HG03469 (cell line): ENCODE data around the gene OTUD1.
A peak's percentile ranks its signal among the peaks of the same experiment; 100 is the strongest.

Source experiments
- ATAC-seq: cut with Tn5 transposase; IDR thresholded peaks from one replicate; pipeline ENCODE4 v1.9.1; 2021; ENCODE audit warnings: mild to moderate bottlenecking, moderate library complexity, moderate number of reproducible peaks; ENCODE audit not compliant: unreplicated experiment

OTUD1 gene

DNA sequence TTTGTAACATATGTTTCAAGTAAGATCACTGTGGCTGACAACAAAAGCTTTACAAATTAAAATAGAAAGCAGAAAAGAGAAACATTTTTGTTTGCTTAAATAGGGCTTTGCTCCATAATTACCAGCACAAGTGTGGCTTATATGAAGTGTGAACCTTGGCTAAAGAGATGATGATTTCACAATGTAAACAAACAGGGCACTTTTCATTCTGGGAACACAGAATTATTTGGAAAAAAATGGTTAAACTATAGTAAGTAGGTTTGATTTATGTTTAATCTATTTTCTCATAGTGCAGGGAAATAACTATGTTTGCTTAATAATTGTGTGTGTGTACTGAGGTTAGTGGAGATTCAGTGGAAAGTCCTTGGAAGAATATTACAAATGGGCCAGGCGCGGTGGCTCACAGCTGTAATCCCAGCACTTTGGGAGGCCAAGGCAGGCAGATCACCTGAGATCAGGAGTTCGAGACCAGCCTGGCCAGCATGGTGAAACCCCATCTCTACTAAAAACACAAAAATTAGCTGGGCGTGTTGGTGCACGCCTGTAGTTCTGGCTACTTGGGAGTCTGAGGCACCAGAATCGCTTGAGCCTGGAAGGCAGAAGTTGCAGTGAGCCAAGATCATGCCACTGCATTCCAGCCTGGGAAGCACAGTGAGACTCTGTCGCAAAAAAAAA is 19.1 kb upstream of the OTUD1 start:
- ATAC-seq, result no peak

DNA sequence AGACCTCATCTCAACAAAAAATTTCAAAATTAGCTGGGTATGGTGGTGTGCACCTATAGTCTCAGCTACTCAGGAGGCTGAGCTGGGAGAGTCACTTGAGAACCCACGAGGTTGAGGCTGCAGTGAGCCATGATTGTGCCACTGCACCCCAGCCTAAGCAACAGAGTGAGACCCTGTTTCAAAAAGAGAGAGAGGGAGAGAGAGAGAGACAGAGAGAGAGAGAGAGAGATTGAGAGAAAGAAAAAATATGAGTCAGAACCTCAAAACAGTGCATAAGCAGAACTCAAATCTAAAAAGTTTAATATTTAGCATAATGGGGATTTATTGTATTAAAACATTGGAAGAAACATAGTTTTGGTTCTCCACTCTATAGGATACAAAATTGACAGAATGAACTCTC is 17.5 kb upstream of the OTUD1 start:
- ATAC-seq, result no peak

DNA sequence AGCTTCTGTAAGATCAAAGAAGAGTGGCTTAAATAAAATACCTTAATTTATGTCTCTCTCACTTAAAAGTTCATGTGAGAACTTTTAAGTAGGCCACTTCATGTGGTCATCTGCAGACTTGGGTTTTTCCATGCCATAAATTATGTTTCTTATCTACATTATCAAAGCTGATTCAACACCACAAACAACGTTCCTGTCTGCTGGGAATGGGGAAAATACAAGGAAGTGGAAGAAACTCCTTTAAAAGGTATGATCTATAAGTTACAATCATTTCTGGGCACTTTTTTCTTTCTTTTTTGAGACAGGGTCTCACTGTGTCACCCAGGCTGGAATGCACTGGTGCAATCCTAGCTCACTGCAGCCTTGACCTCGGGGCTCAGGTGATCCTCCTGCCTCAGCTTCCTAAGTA is 16.9 kb upstream of the OTUD1 start:
- no peak for ATAC-seq

DNA sequence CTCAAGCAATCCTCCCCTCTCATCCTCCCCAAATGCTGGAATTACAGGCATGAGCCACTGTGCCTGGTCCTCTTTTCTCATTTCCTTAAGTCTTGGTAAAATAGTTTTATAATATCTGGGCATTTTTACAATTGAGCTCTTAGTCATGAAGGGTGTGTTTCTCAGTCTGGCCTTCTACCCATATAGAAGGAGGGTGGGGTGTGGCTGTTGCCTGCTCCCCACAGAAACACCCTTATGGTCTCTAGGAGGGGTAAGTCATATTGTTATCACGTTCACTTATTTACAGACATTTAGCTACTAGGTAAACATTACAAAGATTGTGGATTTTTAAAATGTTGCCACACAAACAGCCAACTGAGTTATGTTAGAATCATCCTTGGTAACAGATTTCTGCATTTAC is 6.7 kb upstream of the OTUD1 start:
- ATAC-seq, result no peak

DNA sequence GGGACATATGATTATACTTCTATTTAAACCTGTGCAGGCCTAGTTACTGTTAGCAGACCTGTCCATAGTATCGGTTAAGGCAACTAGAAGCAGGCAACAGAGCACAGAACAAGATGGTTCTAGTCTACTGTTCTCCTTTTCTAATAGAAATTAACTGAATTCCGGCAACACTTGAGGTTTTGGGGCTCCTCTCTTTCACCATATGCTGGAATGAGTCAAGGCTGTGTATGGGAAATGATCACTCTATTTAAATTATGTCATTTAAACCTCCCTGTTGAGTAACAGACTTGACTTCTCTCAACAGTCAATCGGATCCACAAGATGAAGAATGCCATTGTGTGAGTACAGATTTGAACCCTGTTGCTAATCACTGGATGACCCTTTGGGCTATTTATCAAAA is 6.2 kb upstream of the OTUD1 start:
- ATAC-seq, result no peak

DNA sequence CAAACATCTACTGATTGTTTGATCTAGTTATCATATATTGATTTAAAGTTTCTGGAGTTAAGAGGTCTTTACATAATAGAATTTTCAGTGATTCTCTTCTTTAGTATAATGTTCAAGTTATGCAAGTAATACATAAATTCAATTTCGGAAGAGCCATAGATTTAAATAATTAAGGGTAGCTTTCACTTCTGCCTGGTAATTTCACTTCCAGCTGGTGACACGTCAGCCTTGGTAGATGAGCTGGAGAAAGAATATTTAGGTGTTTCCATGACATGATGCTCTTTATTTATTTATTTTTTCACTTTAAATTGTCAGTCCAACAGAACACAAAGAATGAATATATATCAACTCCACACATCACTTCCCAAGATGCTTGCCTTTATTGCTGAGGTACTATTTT is 5.2 kb upstream of the OTUD1 start:
- ATAC-seq, result no peak

DNA sequence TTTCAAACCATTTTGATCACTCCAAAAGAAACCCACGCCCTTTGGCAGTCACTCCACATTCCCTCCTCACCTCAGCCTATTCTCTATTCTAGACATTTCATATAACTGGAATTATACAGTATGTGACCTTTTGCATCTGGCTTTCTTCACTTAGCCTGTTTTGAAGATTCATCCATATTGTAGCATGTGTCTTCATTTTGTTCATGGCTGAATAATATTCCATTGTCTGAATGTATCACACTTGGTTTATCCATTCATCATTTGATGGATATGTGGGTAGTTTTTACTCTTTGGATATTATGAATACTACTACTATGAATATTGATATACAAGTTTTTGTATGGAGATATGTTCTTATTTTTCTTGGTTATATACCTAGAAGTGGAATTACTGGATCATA is 3.5 kb upstream of the OTUD1 start:
- no peak for ATAC-seq

DNA sequence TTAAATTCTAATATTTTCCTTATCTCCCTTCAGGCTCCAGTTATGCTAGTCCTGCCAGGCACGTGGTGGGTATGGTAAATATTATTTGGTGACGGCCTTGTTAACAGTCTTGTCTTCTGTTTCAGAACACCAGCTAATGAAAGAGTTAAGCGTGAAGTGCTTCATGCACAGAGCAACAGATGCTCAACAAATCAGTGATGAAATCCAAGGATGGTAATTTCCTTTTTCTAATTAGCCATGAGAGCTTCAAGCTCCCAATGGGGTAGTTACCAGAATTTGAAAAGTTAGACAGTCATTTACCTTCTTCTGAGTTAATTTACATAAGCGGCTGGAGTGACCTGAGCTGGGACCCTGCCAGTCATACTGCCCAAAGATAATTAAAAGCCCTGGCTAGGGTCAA is 1.9 kb upstream of the OTUD1 start:
- no peak for ATAC-seq

DNA sequence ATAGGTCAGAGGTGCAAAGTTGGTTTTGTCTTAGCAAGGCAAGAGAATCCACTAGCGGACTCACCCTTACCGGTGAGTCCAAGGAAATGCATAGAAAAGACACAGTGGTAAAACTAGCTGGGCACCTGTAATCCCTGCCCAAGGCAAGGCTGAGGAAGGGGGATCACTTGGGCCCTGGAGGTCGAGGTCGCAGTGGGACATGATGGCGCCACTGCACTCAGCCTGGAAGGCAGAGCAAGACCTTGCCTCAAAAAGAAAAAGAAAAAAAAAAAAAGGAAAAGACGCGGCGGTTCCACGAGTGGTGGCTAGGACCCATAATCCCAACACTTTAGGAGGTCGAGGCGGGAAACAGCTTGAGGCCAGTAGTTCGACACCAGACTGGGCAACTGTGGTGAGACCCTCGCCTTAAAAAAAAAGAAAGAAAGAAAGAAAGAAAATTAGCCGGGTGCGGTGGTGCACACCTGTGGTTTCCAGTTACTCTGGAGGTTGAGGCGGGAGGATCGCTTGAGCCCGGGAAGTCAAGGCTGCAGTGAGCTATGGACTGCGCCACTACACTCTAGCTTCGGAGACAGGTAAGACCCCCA is 820 bp upstream of the OTUD1 start:
- ATAC-seq, result no peak

DNA sequence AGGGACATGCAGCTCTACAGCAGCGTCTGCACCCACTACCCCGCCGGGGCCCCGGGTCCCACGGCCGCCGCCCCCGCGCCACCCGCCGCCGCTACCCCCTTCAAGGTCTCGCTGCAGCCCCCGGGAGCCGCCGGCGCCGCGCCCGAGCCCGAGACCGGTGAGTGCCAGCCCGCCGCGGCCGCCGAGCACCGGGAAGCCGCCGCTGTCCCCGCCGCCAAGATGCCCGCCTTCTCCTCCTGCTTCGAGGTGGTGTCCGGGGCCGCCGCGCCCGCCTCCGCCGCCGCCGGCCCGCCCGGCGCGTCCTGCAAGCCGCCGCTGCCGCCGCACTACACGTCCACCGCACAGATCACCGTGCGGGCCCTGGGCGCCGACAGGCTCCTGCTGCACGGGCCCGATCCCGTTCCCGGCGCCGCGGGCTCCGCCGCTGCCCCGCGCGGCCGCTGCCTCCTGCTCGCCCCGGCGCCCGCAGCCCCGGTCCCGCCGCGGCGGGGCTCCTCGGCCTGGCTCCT is 631 bp downstream of the OTUD1 start:
- peak; percentile 1 for ATAC-seq

DNA sequence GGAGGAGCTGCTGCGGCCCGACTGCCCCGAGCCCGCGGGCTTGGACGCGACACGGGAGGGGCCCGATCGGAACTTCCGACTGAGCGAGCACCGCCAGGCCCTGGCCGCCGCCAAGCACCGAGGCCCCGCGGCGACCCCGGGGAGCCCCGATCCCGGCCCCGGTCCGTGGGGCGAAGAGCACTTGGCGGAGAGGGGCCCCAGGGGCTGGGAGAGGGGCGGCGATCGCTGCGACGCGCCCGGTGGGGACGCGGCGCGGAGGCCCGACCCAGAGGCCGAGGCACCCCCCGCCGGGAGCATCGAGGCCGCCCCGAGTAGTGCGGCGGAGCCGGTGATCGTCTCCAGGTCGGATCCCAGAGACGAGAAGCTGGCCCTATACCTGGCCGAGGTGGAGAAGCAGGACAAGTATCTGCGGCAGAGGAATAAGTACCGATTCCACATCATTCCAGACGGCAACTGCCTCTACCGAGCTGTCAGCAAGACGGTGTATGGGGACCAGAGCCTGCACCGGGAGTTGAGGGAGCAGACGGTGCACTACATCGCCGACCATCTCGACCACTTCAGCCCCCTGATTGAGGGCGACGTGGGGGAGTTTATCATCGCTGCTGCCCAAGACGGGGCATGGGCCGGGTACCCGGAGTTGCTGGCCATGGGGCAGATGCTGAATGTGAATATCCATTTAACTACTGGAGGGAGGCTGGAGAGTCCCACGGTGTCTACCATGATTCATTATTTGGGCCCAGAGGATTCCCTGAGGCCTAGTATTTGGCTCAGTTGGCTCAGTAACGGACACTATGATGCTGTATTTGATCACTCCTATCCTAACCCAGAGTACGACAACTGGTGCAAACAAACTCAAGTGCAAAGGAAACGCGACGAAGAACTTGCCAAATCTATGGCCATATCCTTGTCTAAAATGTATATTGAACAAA is 1.4 kb downstream of the OTUD1 start:
- peak; percentile 2 for ATAC-seq

DNA sequence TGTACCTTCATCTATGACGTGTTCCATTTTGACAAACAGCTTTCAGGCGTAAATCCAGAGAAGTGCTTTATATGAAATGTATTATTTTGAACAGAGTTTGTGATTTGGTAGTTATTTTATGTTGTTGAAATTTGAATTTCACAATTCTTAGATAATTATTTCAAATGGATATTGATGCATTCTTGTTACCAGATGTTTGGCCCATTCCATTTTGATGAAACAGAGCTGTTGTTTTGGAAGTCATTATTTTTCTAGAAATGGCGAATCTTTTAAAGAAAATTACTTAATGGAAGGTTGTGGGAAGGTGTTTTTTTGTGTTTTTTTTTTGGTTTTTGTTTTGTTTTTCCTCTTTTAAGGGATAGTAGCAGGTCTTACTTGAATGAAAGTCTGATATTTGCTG is 2.4 kb downstream of the OTUD1 start:
- ATAC-seq, result no peak

DNA sequence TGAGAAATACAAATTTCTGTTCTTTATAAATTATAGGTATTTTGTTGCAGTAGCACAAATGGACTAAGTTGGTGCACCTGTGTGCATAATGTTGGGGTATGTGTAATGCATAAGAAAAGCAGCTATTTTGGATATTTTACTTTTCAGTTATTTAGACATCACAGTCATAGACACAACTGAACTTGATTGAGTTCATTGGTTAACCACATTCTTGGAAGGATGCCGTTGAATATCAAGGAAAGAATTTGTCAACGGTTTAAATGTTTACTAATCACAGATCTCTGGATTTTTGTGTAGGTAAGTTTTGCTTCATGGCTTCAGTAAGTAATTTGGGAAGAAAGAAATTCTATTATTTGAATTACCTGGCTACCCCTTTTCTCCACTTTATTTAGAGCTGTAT is 4.1 kb downstream of the OTUD1 start:
- ATAC-seq, result no peak

DNA sequence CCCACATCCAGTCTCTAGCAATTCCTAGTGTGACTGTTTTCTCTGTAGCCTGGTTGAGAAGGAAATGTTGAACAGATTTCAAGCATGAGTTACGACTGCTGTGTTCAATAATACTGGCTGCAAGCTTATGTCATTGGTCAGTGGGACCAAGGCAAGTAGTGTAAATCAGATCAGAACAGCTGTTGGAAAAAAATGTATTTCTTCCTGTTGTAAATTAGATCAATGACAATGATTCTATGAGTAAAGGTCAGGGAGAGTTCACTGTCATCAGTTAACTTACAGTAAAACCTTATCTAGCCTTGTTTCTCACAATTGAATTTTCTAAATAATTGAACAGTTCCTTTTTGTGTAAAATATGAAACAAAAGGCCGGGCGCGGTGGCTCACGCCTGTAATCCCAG is 6.7 kb downstream of the OTUD1 start:
- no peak for ATAC-seq

DNA sequence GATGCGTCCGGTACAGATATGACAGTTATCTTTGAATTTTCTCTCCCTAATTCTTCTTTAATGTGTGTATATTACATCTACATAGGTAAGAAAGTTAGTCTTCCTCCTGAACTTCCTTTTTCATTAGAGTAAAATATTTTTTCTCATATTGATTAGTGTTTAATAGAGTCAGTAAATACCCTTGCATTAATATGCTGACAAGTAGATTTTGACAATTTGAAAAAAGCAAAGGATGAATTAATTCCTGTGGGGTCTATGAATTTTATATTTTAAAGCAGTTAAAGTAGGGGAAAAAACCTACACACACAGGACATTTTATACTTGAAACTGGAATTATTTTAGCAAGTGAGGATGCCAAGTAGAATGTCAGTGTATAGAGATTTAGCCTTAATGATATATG is 9.4 kb downstream of the OTUD1 start:
- no peak for ATAC-seq

DNA sequence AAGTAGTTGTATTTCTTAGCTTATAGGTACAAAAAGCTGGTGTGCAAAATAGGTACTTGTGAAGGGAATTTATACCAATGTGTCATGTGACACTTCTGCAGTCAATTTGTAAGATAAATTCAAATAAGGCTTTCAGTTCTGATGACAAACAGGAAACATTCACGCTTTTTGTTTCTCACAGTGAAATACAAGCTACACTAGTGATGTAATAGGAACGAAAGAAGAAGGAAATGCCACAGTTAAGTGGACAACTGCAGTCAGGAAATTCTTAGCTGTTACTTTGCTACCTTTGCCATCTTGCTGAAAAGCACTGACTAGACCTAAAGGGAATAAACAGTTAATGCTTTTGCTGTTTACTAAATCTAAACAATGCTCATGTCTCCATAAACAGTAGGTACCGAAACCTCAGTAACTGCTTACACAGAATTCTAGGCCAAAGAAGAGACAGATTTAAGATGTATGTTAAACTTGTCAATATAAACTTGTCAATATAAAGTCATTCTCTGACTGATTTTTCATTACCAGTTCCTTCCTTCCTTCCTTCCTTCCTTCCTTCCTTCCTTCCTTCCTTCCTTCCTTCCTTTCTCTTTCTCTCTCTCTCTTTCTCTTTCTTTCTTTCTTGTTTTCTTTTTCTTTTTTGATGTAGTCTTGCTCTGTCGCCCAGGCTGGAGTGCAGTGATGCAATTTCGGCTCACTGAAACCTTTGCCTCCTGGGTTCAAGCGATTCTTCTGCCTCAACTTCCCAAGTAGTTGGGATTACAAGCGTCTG is 10.1 kb downstream of the OTUD1 start:
- peak; percentile 93 for ATAC-seq

DNA sequence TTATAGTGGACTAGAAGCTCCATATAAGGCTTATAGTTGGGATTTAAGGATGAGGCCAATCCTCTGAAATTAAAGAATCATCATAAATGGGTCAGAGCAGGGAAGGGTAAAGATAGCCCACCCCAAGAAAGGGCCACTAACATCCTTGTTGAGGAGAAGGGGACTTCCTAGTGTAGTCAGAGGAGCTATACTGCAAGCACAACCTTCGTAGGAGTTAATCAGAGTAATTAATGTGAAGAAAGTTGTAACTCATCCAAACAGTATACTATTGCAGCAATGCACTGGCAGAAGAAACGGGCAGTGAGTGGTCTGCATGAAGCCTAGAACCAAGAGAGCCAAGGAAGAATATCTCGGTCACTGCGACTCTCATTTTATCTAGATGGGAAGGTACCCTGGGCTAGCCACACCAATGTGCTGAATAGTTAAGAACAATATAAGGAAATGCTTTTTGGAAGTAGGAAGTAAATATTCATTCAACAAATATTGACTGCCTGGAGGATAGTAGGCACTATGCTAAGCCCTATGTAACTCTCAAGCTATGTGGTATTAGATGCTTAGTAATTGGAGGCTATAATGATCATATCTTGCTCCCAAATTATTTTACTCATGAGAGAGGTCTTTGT is 13.3 kb downstream of the OTUD1 start:
- no peak for ATAC-seq

DNA sequence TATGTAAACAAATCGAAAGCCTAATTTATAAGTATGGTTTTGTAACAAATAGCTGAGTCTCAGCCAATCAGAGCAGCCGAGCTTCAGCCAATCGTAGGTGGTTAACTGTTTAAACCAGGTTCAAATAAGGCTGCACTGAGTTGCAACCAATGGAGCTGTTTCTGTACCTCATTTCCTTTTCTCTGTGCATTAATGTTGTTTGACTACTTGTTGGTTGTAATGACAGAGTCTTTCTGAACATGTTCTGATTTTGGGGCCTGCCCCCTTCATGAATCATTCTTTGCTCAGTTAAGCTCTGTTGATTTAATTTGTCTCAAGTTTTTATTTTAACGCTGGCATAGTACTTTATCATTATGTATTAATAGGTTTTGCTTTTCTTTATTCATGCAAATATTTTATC is 14.6 kb downstream of the OTUD1 start:
- no peak for ATAC-seq

DNA sequence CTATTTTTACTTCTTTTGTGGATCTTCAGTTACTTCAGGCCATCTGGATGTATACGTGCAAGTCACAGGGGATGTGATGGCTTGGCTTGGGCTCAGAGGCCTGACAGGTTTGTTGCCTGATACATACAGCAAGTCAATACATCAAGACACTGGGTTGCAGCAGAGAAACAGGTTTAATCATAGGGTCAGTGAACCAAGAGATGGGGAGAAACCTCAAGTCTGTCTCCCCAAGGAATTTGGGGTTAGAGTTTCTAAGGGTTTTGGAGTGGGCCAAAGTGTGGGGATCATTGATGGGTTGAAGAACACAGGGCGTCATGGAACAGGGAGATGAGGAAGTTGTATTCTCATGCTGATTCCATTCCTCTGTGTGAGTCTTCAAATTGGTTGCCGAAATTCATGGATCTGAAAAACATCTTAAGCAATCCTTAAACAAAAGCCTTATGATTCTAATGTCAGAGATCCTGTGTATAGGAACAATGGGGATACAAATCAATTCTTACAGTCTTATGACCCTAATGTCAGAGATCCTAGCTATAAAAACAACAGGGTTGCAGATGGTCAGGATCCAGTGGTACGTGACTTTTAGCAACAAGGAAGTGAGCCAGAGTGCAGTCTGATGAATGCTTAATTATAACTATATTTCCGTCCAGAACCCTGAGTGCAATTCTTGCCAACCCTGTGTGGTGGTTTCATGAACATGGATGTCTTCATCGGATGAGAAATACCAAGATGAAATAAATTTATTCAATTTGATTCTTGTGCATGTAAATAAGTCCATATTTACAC is 18.9 kb downstream of the OTUD1 start:
- no peak for ATAC-seq
